HG02973 (cell line): ENCODE results near the gene TPSB2.
"Not testable (repeated sequence)": the region's sequence is repeated elsewhere in the genome, so short reads cannot be mapped to it uniquely, and the experiment has no call there.

Source experiments
- ATAC-seq: cut with Tn5 transposase; IDR thresholded peaks from one replicate; pipeline ENCODE4 v1.9.1; 2021; ENCODE audit warnings: moderate library complexity; ENCODE audit not compliant: unreplicated experiment

TPSB2 gene

GRCh38 chr16:1230084-1230470, at the start of gene TPSB2:
Gene TPSB2 (minus strand): TSS chr16:1230184. CDS start chr16:1229951, 233 bp downstream.
- not testable (repeated sequence) for ATAC-seq

- no peak for ATAC-seq
Measured at GRCh38 chr16:1279081-1279944, 49.3 kb upstream of the TPSB2 start.

- no peak for ATAC-seq
Measured at GRCh38 chr16:1278477-1278876, 48.5 kb upstream of the TPSB2 start.

- no peak for ATAC-seq
Measured at GRCh38 chr16:1277617-1278282, 47.8 kb upstream of the TPSB2 start.

- no peak for ATAC-seq
Measured at GRCh38 chr16:1277151-1277598, 47.2 kb upstream of the TPSB2 start.

- no peak for ATAC-seq
Measured at GRCh38 chr16:1276580-1276878, 46.5 kb upstream of the TPSB2 start.

- no peak for ATAC-seq
Measured at GRCh38 chr16:1275791-1276579, 46.0 kb upstream of the TPSB2 start.

GRCh38 chr16:1274767-1275166, 44.8 kb upstream of the TPSB2 start:
- ATAC-seq: no peak

GRCh38 chr16:1273816-1274215, 43.8 kb upstream of the TPSB2 start:
- ATAC-seq: no peak

- no peak for ATAC-seq
Measured at GRCh38 chr16:1272453-1273198, 42.6 kb upstream of the TPSB2 start.

- not testable (repeated sequence) for ATAC-seq
Measured at GRCh38 chr16:1271724-1272413, 41.9 kb upstream of the TPSB2 start.

- no peak for ATAC-seq
Measured at GRCh38 chr16:1271380-1271723, 41.4 kb upstream of the TPSB2 start.

- ATAC-seq: not testable (repeated sequence)
Measured at GRCh38 chr16:1269418-1269817, 39.4 kb upstream of the TPSB2 start.

- no peak for ATAC-seq
Measured at GRCh38 chr16:1265826-1266225, 35.8 kb upstream of the TPSB2 start.

- no peak for ATAC-seq
Measured at GRCh38 chr16:1265090-1265630, 35.2 kb upstream of the TPSB2 start.

GRCh38 chr16:1264345-1265089, 34.5 kb upstream of the TPSB2 start:
- ATAC-seq: no peak

- no peak for ATAC-seq
Measured at GRCh38 chr16:1263591-1264344, 33.8 kb upstream of the TPSB2 start.

GRCh38 chr16:1262846-1263221, 32.9 kb upstream of the TPSB2 start:
- no peak for ATAC-seq
